B cell (primary cell): Measurements from ENCODE around the gene PNO1.

ENCODE experiments used
- CTCF ChIP-seq: fragments of 200-600 bp; IDR thresholded peaks from one replicate; pipeline ENCODE4 v1.8.0; 2022; ENCODE audit warnings: antibody characterized with exemption, mild to moderate bottlenecking
- EZH2 ChIP-seq: IDR thresholded peaks from 2 replicates; pipeline ENCODE4 v1.6.1; 2012; ENCODE audit warnings: borderline replicate concordance, low read depth, mild to moderate bottlenecking, moderate library complexity, low read length; ENCODE audit not compliant: insufficient read depth, poor library complexity, severe bottlenecking

GRCh38 chr2:68135448-68136320 lies 22.0 kb upstream of the PNO1 start:
- TF ChIP-seq EZH2: no peak
- no peak for TF ChIP-seq CTCF
